Ureter (tissue), 1 donor: Measurements from ENCODE around the gene SPATA31D1. TPM values are rescaled to one million over a fixed set of nuclear protein-coding genes. Genes with fewer than 3 reads are reported as not detected.

Experiments
- DNase-seq: peaks from one replicate; pipeline ENCODE4 v3.0.0-alpha.2; 2020; ENCODE audit warnings: low spot score
- total RNA-seq: library from RNA; stranded (reverse); gene quantifications from one replicate; pipeline ENCODE4 v1.2.4, GENCODE V29; 2023
- donor health status: DM: yes; HTN: yes; CAD: no.

The SPATA31D1 gene
- total RNA-seq, 1 donor from 2014 or later = not detected

DNA sequence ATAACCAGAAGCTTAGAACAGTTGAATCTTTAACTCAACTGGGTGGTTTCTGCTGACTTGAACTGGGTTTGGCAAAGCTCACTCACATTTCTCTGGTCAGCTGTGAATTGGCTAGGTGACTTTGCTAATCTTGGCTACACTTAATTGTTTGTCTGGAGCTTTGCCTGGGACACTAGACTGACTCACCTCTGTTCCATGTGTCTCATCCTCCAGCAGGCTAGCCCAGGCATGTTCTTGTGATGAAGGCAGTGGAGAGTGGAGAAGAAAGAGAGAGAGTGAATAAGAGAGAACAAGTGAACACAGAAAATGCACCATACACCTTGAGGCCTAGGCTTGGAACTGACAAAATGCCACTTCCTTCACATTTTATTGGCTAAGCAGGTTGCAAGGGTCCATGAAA is 32.6 kb downstream of the SPATA31D1 start:
- DNase-seq = no peak

DNA sequence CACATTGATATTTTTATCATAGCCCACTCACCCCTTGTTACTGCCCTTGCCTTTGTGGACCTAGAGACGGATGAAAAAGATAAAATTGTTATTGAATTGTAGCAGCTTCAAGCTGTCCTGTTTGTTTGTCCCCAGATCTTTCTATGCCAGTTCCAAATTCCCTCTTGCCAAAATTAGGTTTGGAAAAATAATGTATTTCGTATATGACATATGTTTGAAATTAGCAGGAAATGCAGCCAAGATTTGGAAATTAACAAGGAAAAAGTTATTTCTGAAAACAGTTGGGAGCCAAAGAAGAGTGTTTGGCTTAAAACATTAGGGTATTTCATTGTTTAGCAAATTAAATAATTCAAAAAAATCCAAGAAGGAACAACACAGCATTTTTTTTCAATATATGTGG is 33.5 kb downstream of the SPATA31D1 start:
- DNase-seq = no peak

DNA sequence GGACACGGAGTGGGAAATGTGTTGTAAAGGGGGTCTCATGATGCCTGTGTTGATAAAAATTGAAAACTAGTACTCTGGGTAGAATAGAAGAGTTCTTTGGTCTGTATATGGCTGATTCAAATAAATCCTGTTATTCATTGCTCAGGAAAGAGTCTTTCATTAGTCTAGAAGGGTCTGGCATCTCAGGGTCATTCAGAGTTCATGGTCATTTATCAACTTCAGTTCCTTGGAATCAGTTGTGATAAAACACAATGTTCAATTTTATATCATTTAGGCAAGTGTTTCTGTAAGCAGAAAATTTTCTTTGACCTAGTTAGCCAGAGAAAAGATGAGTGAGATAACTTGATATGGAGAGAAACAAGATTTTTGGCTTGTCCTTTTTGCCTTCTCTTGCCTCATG is 36.3 kb downstream of the SPATA31D1 start:
- DNase-seq = no peak

DNA sequence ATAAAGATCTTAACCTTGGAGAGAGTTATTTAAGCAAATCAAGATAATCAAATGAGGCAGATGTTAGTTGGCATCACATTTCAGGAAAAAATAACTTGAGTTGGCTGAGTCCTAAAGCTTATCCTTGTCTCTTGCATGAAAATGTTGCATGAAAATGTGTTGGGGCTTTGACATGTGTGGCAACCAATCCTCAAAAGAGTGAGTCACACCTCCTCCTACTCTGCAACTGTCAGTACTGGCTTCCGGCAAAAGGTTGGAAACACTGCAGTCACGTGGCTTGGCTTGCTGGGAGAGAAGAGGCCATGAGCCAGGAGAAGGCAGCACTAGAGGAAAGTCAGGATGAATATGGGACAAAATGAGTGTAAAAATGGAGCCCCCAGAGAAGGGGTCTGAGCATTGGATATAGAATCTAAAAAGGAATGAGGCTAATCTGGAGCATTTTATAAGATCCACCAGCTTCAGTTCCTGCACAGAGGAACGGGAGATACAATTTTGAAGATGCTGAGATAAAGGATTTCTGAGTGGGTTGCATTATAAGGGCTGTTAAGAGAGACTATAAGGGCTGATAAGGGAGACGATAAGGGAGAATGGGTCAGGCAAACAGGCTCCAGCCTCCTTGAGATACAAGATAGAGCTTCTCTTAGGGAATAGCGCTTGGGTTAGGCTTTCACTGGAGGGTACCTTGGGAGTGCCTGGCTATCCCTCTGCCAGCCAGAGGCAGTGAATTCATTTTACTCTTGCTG is 43.1 kb downstream of the SPATA31D1 start:
- DNase-seq = peak; percentile 51

DNA sequence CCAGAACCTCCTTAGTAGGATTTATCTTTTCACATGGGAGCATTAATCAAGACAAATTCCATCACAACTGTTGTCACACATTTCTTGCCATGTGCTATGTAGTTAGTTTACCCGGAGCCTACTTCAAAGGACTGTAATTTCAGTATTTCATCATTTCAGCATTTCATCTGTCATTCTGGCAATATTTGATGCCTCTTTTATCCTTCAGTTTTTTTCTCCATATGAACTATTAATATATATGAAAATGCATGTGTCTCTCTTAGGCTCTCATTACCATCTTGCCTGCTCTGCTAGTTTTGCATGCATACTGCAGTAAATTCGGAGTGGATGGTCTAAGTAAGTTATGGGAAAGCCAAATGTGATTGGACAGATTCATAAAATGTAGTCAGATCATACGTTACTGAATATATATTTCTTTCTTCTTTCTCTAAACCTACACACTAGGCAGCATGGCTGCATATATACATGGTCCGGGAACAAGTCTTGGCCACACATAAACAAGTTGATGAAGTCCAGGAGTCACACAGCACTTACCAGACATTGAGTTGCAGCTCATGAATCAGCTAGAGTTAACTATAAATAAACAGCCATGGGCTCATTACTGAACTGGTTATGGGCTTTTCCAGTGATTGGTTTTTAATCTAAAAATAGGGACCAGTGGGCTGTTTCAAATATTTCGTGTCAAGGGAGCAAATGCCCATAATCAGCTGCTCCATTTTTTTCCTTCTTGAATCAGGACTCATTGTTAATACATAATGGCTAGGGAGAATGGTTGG is 46.6 kb downstream of the SPATA31D1 start:
- no peak for DNase-seq

DNA sequence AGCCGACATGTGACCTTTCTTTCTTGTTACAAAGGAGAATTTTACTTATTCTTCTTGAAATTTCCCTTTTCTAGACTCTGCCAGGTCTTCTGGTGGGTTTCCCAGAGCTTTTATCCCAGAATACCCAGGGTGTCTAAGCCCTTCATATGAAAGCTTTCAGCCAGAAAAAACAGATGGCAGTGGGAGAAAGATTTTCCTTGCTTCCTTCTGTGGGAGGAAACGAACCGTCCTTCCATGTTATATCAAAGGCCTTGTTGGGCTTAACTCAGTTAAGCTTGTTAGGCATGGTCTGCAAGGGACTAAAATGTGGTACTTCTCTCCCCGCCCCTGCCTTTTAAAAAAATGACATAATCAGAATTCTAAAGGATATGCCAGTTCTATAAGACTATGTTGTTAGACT is 47.5 kb downstream of the SPATA31D1 start:
- DNase-seq = no peak

DNA sequence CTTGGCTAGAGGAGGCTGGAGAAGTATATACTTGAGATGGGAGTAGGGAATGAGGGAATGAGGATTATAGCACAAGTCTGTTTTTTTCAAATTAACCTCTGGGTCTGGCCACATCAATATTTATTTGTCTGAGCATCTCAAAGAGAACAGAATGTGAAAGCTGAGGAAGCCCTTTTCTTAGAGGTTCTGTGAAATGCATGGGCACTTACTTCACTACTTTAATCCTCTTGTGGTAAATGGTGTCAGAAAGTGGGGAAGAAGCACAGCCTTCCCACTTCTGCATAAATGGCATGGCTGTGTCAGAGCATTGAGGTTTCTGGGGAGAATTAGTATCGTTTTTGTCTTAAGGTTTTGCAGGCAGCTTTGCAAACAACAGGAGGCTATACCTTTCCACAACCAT is 48.6 kb downstream of the SPATA31D1 start:
- no peak for DNase-seq

DNA sequence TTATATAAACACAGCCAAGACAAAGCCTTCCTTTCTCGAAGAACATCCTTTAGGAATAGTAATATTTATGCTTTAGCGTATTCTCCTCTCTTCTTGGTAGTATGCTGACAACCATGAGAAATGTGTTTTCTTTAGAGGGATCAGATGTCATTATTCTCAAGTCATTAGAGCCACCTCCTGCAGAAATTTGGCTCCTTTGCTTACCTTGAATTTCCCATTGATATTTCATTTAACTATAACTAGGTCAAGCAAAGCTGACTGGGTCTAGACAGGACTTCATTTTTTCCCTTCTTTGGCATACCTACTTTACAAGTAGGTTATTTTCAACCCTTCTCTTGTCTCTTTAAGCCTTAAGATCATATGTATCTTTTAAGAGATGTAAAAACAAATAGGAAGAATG is 50.3 kb downstream of the SPATA31D1 start:
- no peak for DNase-seq

Other genes with a start within 250 kb of the SPATA31D1 start
- not detected for gene SPATA31D4, start 60.3 kb upstream of the SPATA31D1 start, total RNA-seq
- not detected for gene SPATA31D3, start 45.3 kb upstream of the SPATA31D1 start, total RNA-seq